Measurements from ENCODE around the gene RPL13A.
"Not testable (repeated sequence)": the region's sequence is repeated elsewhere in the genome, so short reads cannot be mapped to it uniquely, and the experiment has no call there.

The RPL13A gene

DNA sequence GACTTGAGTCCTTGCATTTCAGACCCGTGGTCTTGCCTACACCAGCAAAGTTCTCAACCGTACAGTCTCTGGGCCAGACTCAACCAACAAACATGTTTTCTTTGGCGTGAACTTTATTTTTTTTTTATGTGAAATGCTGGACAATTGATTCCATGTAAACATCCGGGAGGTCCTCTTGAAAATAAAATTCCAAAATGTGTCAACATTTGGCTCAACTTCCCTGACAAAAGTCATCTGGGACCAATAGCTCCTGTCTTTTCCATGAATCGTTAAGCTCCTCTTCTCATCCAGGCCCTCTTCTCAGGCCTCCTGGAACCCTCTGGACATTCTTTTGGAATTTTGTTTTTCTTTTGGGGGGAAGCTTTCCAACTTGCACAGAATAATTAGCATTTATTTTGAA, 31.6 kb upstream of the RPL13A start:
- DNase-seq (ENCODE audit: low read depth in 1 of 2, low spot score in 1 of 2): no peak

DNA sequence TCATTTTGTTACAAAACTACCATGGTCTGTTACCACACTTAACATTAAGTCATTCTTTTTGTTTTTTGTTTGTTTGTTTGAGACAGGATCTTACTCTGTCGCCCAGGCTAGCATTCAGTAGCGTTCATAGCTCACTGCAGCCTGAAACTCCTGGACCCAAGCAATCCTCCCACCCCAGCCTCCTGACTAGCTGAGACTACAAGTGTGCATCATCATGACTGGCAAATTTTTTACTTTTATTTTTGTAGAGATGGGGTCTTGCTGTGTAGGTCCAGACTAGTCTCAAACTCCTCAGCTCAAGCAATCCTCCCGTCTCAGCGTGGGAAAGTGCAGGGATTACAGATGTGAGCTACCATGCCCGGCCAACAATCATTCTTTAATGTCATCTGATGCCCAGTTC, 31.1 kb upstream of the RPL13A start:
- no peak for DNase-seq (ENCODE audit: low read depth in 1 of 2, low spot score in 1 of 2)

- no peak for DNase-seq (ENCODE audit: low read depth in 1 of 2, low spot score in 1 of 2)
Measured at GRCh38 chr19:49458567-49458903, 28.9 kb upstream of the RPL13A start.

DNA sequence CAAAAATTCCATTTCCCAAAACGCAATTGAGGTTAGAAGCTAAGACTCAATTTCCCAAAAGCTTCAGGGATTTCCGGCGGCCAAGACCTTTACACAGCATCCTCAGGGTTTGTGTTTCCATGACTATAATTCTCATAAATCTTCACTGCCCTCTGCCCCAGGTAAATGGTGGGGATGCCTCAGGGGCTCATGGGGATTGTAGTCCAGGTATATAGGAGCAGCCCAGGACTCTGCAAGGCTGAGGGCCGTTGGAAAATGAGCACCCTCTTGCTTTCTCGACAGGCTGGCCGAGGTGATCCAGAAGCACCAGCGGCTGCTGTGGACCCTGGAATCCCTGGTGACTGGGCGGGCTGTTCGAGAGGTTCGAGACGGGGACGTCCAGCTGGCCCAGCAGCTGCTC, 28.0 kb upstream of the RPL13A start:
- no peak for DNase-seq (ENCODE audit: low read depth in 1 of 2, low spot score in 1 of 2)

GRCh38 chr19:49461130-49461529, 26.3 kb upstream of the RPL13A start:
- DNase-seq (ENCODE audit: low read depth in 1 of 2, low spot score in 1 of 2): not testable (repeated sequence)

GRCh38 chr19:49461656-49462055, 25.8 kb upstream of the RPL13A start:
- no peak for DNase-seq (ENCODE audit: low read depth in 1 of 2, low spot score in 1 of 2)

- no peak for DNase-seq (ENCODE audit: low read depth in 1 of 2, low spot score in 1 of 2)
Measured at GRCh38 chr19:49462492-49462891, 24.9 kb upstream of the RPL13A start.

GRCh38 chr19:49463960-49464740, 23.3 kb upstream of the RPL13A start:
- no peak for DNase-seq (ENCODE audit: low read depth in 1 of 2, low spot score in 1 of 2)

DNA sequence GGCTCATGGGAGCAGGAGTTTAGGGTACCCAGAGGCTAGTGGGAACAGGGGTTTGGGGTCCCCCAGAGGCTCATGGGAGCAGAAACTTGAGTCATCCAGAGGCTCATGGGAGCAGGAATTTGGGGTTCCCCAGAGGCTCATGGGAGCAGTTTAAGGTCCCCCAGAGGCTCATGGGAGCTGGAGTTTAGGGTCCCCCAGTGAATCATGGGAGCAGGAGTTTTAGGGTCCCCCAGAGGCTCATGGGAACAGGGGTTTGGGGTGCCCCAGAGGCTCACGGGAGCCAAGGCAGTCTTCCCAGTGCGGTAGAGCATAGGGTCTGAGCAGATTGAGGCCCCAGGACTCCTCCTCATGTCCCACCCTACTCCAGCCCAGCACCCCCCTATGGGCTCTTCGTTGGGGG, 22.0 kb upstream of the RPL13A start:
- DNase-seq (ENCODE audit: low read depth in 1 of 2, low spot score in 1 of 2): no peak

GRCh38 chr19:49468199-49468598, 19.2 kb upstream of the RPL13A start:
- DNase-seq (ENCODE audit: low read depth in 1 of 2, low spot score in 1 of 2): no peak

DNA sequence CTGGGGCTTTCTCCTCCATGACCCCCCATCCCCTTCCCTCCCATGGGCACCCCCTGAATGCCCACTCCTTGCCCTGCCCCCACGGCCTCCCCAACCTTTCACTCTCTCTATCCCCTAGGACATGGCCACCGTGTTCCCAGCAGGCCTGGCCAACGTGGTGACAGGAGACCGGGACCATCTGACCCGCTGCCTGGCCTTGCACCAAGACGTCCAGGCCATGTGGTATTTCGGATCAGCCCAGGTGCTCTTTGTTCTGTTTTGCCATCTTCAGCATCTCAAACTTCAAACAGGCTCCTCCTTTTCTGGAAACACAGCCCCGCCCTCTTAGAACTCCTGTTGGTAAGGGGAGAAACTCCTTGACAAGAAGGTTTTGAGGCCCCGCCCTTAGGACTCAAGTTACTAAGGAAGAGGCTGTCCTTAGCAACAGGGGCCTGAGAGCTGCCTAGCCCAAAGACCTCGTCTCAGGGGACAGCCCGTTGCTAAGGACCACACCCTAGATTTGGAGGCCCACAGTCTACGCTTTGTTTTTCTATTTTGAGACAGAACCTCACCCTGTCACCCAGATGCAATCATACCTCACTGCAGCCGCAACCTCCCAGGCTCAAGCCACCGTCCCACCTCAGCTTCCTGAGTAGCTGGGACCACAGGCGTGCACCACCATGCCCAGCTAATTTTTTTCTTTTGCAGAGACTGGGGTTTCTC, 18.5 kb upstream of the RPL13A start:
- peak in 1 of 2 donors; percentile 58 for DNase-seq (ENCODE audit: low read depth in 1 of 2, low spot score in 1 of 2)

GRCh38 chr19:49469828-49470614, 17.4 kb upstream of the RPL13A start:
- DNase-seq (ENCODE audit: low read depth in 1 of 2, low spot score in 1 of 2): peak in 1 of 2 donors; percentile 67

DNA sequence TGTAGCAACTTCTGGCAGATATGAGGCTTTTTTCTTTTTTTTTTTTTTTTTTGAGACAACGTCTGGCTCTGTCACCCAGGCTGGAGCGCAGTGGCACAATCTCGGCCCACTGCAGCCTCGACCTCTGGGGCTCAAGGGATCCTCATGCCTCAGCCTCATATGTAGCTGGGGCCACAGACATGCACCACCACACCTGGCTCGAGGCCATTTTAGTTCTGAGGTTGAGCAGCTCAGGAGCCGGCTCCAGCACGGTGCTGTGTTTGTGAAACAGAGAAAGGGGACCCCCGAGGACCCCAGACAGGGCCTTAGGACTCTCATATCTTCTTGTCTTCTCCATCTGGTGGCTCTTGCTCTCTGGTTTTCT, 16.8 kb upstream of the RPL13A start:
- no peak for DNase-seq (ENCODE audit: low read depth in 1 of 2, low spot score in 1 of 2)

DNA sequence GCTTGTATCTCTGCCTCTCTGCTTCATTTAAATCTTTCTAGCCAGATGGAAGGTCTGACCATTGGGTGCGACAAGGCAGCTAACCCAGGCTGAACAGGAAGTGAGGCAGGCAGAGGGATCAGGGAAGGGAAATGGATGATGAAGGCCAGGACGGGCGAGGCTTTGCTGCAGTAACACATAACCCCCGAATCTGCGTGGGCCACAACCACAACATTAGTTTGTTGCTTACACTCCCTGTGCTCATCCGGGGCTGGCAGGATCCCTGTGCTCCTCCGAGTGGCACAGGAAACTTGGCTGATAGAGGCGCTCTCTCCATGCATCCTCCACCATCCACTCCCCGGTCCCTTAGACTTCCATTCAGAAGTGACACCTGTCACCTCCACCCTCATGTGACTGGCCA, 14.5 kb upstream of the RPL13A start:
- DNase-seq (ENCODE audit: low read depth in 1 of 2, low spot score in 1 of 2): no peak

DNA sequence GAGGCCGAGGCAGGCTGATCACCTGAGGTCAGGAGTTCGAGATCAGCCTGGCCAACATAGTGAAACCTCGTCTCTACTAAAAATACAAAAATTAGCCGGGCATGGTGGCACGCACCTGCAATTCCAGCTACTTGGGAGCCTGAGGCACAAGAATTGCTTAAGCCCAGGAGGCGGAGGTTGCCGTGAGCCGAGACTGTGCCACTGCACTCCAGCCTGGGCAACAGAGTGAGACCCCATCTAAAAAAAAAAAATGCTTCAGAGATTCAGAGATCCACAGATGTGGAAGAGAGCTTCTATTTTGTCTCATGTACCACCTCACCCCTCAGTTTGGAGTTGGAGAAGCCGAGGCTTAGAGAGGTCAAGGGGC, 13.9 kb upstream of the RPL13A start:
- not testable (repeated sequence) for DNase-seq (ENCODE audit: low read depth in 1 of 2, low spot score in 1 of 2)

DNA sequence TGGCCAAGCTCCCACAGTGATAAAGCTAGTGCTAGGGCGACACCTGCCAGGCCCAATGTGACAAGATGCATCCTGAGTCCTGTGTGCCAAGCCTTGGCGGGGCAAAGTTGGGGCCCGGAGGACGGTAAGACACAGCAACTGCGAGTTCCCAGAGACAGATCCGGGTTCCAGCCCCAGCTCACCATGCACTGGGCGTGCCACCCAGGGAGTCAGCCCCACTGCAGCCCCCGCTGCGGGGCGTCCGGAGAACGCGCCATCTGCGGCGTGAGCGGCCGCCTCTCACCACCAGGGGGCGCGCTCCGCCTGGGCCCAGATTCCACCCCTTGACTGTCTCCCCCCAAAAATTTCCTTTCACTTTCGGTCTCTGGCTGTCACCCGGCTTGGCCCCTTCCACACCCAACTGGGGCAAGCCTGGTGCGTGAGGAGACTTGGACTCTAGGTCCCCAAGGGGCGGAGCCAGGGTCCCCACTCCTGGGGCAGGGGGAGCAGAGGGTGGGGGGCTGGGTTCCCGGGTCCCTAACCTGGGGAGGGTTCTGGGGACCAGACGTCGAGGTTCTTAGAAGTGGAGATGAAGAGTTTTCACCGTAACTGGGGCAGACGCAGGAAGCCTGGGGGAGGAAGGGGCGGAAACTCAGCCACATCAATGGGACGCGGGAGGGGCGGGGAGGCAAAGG, 13.4 kb upstream of the RPL13A start, which contains the start of gene FLT3LG:
FLT3LG (plus strand) TSS at position 348 of the 674 bp plus-strand sequence. CDS start 425 bp downstream, outside the sequence.
- peak; percentile 86 to 90 for DNase-seq (ENCODE audit: low read depth in 1 of 2, low spot score in 1 of 2)

GRCh38 chr19:49474542-49474924, 12.9 kb upstream of the RPL13A start:
- DNase-seq (ENCODE audit: low read depth in 1 of 2, low spot score in 1 of 2): no peak

- DNase-seq (ENCODE audit: low read depth in 1 of 2, low spot score in 1 of 2): no peak
Measured at GRCh38 chr19:49475191-49475917, 12.1 kb upstream of the RPL13A start.

DNA sequence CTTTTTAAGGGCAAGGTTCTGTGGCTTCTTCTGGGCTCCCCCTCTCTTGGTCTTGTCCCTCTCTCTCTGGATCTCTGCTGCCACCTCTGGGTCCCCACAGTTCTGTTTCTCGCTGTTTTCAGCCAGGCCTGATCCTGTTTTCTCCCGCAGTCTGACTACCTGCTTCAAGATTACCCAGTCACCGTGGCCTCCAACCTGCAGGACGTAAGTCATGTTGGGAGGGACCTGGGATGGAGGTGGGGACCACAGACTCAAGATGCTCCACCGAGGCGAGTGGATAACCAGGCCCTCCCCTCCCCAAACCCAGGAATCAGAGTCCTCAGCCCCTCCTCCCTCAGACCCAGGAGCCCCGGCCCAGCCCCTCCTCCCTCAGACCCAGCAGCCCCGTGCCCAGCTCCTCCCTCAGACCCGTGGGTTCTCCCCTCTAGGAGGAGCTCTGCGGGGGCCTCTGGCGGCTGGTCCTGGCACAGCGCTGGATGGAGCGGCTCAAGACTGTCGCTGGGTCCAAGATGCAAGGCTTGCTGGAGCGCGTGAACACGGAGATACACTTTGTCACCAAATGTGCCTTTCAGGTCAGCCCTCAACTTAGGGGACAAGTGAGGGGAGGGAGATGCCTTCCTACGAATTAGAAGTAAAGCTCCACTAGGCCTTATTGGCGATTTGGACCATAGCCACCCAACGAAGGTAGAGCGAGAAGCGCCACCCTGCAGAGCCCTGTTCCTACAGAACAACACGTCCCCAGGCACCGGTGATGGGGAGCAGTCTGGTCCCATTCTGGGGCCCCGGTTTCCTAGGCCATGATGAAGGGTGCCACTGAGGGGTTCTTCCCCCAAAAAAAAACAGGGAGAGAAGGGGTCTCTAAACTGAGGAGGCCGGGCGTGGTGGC, 11.2 kb upstream of the RPL13A start:
- peak in 1 of 2 donors; percentile 65 for DNase-seq (ENCODE audit: low read depth in 1 of 2, low spot score in 1 of 2)

All from activated CD4-positive, alpha-beta T cell treated with anti-CD3 and anti-CD28 coated beads, Interleukin-2, amount 50 U/mL, for 24 hours (primary cell).